Stimulated activated CD8-positive, alpha-beta memory T cell treated with anti-CD3 and anti-CD28 coated beads, Interleukin-2, amount 100 ng/mL, for 48 hours (primary cell): Measurements from ENCODE around the gene TCEAL7.

Experiments
- DNase-seq, 2 donors: peaks; one replicate each; pipeline ENCODE4 v3.0.0-alpha.2; 2020; ENCODE audit warnings: low read depth in 2 of 2

Gene TCEAL7

GRCh38 chrX:103367502-103367901 lies 37.5 kb downstream of the TCEAL7 start:
- no peak for DNase-seq

- DNase-seq: no peak
Measured at GRCh38 chrX:103369479-103369878, 39.4 kb downstream of the TCEAL7 start.

- DNase-seq: no peak
Measured at GRCh38 chrX:103372886-103373285, 42.8 kb downstream of the TCEAL7 start.

GRCh38 chrX:103373581-103373980 lies 43.5 kb downstream of the TCEAL7 start:
- DNase-seq: no peak

- DNase-seq: no peak
Measured at GRCh38 chrX:103376118-103376978, 46.3 kb downstream of the TCEAL7 start, which contains the start of gene BEX3. TSS of gene BEX3 (plus strand) at chrX:103376538. CDS start at chrX:103377522, 984 bp downstream.

GRCh38 chrX:103376979-103377324 lies 46.9 kb downstream of the TCEAL7 start:
- no peak for DNase-seq

- DNase-seq: no peak
Measured at GRCh38 chrX:103378990-103379389, 49.0 kb downstream of the TCEAL7 start.
